ENCODE data around the gene CCDC50.

CCDC50 gene

GRCh38 chr3:191347228-191347627 lies 18.0 kb downstream of the CCDC50 start:
- Histone ChIP-seq H3K36me3 (ENCODE audit: insufficient read depth, low read length) (no peaks in the 10 kb centered on the region), H3K9me2 (replicated peaks; ENCODE audit: low read depth, low read length) (no peaks in the 10 kb centered on the region), H3K4me2 (ENCODE audit: low read depth, low read length, poor library complexity, severe bottlenecking) (no peak overlapping the region), H2AFZ (ENCODE audit: low read length) (no peak overlapping the region), H3K9me3 (ENCODE audit: insufficient read depth, low read depth, low read length) (no peaks in the 10 kb centered on the region), H3K9ac (ENCODE audit: low read depth, low read length, poor library complexity, severe bottlenecking) (no peak overlapping the region), H3F3A (ENCODE audit: low read depth) (no peaks in the 10 kb centered on the region), H3K79me2 (ENCODE audit: insufficient read depth, low read length) (no peaks in the 10 kb centered on the region), H3K4me3 (ENCODE audit: low read length, poor library complexity, severe bottlenecking) (no peak overlapping the region), H3K27me3 (ENCODE audit: insufficient read depth, low read length, poor library complexity, severe bottlenecking) (no peaks in the 10 kb centered on the region), H3K4me1 (ENCODE audit: insufficient read depth, low read length, poor library complexity, severe bottlenecking) (no peaks in the 10 kb centered on the region), H4K20me1 (ENCODE audit: insufficient read depth, low read length, poor library complexity, severe bottlenecking) (no peaks in the 10 kb centered on the region)
- TF ChIP-seq CTCF (conservative IDR thresholded peaks at IDR 0.05; ENCODE audit: low read length) (no peak), EZH2phosphoT487 (IDR thresholded peaks at IDR 0.05; ENCODE audit: borderline replicate concordance) (no peak)

GRCh38 chr3:191348098-191348497 lies 18.9 kb downstream of the CCDC50 start:
- no peak overlapping the region for H3K4me3 ChIP-seq (ENCODE audit: low read length, poor library complexity, severe bottlenecking)
- no peaks in the 10 kb centered on the region for H3K9me2 ChIP-seq (replicated peaks; ENCODE audit: low read depth, low read length)
- H4K20me1 ChIP-seq (ENCODE audit: insufficient read depth, low read length, poor library complexity, severe bottlenecking), result no peaks in the 10 kb centered on the region
- no peaks in the 10 kb centered on the region for H3K9me3 ChIP-seq (ENCODE audit: insufficient read depth, low read depth, low read length)
- H3K36me3 ChIP-seq (ENCODE audit: insufficient read depth, low read length), result no peaks in the 10 kb centered on the region
- no peak overlapping the region for H3K4me2 ChIP-seq (ENCODE audit: low read depth, low read length, poor library complexity, severe bottlenecking)
- no peaks in the 10 kb centered on the region for H3F3A ChIP-seq (ENCODE audit: low read depth)
- no peaks in the 10 kb centered on the region for H3K4me1 ChIP-seq (ENCODE audit: insufficient read depth, low read length, poor library complexity, severe bottlenecking)
- no peak for TF ChIP-seq EZH2phosphoT487 (IDR thresholded peaks at IDR 0.05; ENCODE audit: borderline replicate concordance)
- TF ChIP-seq CTCF (conservative IDR thresholded peaks at IDR 0.05; ENCODE audit: low read length), result no peak
- no peak overlapping the region for H3K9ac ChIP-seq (ENCODE audit: low read depth, low read length, poor library complexity, severe bottlenecking)
- no peaks in the 10 kb centered on the region for H3K79me2 ChIP-seq (ENCODE audit: insufficient read depth, low read length)
- H2AFZ ChIP-seq (ENCODE audit: low read length), result no peak overlapping the region
- no peaks in the 10 kb centered on the region for H3K27me3 ChIP-seq (ENCODE audit: insufficient read depth, low read length, poor library complexity, severe bottlenecking)

DNA sequence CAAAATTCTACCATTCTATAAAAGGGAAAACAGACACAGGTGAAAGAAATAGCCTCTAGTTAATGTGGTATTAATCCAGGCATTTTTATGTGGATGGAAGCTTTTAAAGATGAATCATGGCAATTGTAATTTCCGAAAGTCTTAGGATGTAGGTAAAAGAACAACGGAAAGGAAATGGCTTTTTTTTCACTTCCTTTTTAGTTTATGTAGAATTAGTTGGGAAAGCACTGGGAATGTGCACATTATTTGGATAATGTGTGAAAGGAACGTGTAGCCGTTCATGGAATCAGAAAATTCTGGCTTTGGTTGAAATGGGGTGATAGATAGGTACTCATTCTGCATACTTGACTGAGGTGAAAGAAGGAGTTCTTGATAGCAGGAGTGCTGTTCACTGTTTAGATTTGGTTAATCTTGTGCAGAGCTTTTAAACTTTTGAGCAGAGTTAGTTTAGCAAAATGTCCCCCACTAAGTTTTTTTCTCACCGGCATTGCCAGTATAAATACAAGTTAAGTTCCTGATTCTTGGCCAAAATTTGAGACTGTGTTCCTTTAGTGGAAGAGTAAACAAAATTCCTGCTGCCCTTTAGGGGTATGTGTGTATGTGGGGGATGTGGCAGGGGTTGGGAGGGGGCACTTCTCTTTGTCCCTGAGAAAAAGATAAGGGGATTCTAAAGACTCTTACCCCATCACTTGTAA lies 21.3 kb downstream of the CCDC50 start:
- Histone ChIP-seq H3K4me2 (ENCODE audit: low read depth, low read length, poor library complexity, severe bottlenecking) (no peak overlapping the region), H3K79me2 (ENCODE audit: insufficient read depth, low read length) (no peaks in the 10 kb centered on the region)

More for the DNA sequence above, 21.3 kb downstream of the CCDC50 start:
- no peaks in the 10 kb centered on the region for H3F3A ChIP-seq (ENCODE audit: low read depth)
- no peaks in the 10 kb centered on the region for H3K4me1 ChIP-seq (ENCODE audit: insufficient read depth, low read length, poor library complexity, severe bottlenecking)
- no peaks in the 10 kb centered on the region for H3K9me3 ChIP-seq (ENCODE audit: insufficient read depth, low read depth, low read length)
- no peaks in the 10 kb centered on the region for H3K27me3 ChIP-seq (ENCODE audit: insufficient read depth, low read length, poor library complexity, severe bottlenecking)
- H3K9me2 ChIP-seq (replicated peaks; ENCODE audit: low read depth, low read length), result no peaks in the 10 kb centered on the region
- H4K20me1 ChIP-seq (ENCODE audit: insufficient read depth, low read length, poor library complexity, severe bottlenecking), result no peaks in the 10 kb centered on the region
- TF ChIP-seq CTCF (conservative IDR thresholded peaks at IDR 0.05; ENCODE audit: low read length) (no peak), EZH2phosphoT487 (IDR thresholded peaks at IDR 0.05; ENCODE audit: borderline replicate concordance) (no peak)
- no peak overlapping the region for H2AFZ ChIP-seq (ENCODE audit: low read length)
- no peak overlapping the region for H3K4me3 ChIP-seq (ENCODE audit: low read length, poor library complexity, severe bottlenecking)
- no peak overlapping the region for H3K9ac ChIP-seq (ENCODE audit: low read depth, low read length, poor library complexity, severe bottlenecking)
- no peaks in the 10 kb centered on the region for H3K36me3 ChIP-seq (ENCODE audit: insufficient read depth, low read length)

Data from Loucy (cell line).